Fibroblast of pulmonary artery (primary cell): ENCODE data around the gene NXNL2.

ENCODE experiments used
- DNase-seq: peaks from one replicate; pipeline ENCODE4 v3.0.0-alpha.2; 2010; ENCODE audit warnings: low read depth
- H3K4me3 ChIP-seq: replicated peaks from 2 replicates; pipeline ENCODE4 v1.5.1; 2011; ENCODE audit warnings: low read depth, mild to moderate bottlenecking, control low read depth, low read length, moderate library complexity
- TF ChIP-seq, protein P1 (sequence below): IDR thresholded peaks from 2 replicates; pipeline ENCODE4 v1.5.1; 2011; ENCODE audit warnings: mild to moderate bottlenecking, control low read depth, low read length, inconsistent platforms; ENCODE audit errors: missing control alignments

Gene NXNL2

DNA sequence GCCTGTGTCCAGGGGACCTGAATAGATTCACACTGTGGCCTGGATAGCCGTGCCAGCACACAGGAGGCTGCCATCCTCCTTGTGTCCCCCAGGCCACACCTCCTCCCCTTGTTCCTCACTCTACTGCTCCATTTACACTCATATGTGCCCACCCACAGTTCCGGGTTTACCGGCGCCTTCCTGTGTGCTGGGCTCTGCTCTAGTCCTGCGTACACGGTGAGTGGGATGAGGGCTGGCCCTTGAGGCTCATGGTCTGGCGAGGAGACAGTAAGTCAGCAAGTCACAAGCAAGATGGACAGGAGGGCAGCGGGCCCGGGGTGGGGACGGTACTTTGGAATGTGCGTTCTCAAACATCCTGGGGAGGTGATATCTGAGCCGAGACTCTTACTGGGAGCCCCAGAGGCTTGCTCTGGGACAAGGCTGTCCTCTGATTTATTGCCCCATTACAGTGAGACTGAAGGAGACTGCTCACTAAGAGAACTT, 32.4 kb upstream of the NXNL2 start:
- TF ChIP-seq, protein P1, sequence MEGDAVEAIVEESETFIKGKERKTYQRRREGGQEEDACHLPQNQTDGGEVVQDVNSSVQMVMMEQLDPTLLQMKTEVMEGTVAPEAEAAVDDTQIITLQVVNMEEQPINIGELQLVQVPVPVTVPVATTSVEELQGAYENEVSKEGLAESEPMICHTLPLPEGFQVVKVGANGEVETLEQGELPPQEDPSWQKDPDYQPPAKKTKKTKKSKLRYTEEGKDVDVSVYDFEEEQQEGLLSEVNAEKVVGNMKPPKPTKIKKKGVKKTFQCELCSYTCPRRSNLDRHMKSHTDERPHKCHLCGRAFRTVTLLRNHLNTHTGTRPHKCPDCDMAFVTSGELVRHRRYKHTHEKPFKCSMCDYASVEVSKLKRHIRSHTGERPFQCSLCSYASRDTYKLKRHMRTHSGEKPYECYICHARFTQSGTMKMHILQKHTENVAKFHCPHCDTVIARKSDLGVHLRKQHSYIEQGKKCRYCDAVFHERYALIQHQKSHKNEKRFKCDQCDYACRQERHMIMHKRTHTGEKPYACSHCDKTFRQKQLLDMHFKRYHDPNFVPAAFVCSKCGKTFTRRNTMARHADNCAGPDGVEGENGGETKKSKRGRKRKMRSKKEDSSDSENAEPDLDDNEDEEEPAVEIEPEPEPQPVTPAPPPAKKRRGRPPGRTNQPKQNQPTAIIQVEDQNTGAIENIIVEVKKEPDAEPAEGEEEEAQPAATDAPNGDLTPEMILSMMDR: no peak
- H3K4me3 ChIP-seq: no peak overlapping the region
- no peak for DNase-seq

GRCh38 chr9:88503081-88503844, 31.7 kb upstream of the NXNL2 start:
- no peak overlapping the region for H3K4me3 ChIP-seq
- TF ChIP-seq, protein P1: no peak
- no peak for DNase-seq

- DNase-seq: no peak
- H3K4me3 ChIP-seq: no peak overlapping the region
- TF ChIP-seq, protein P1: no peak
Measured at GRCh38 chr9:88503845-88504764, 30.9 kb upstream of the NXNL2 start.

DNA sequence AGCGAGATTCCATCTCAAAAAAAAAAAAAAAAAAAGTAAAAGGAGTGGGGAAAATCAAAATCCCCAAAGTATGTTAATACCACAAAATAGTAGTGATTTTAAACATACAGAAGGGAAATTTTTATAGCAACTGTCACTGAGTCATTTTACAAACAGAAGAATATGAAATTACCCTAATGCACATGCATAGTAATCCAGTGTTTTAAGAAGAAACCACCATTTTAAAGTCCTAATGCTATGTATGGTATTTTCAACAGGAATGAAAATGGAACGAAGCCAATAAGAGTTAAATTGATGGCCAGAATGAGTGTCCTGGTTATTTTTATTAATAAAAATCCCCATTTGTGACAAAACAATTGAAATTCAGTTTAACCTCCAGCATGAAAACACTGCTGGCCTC, 26.7 kb upstream of the NXNL2 start:
- no peak for DNase-seq
- TF ChIP-seq, protein P1: no peak

DNA sequence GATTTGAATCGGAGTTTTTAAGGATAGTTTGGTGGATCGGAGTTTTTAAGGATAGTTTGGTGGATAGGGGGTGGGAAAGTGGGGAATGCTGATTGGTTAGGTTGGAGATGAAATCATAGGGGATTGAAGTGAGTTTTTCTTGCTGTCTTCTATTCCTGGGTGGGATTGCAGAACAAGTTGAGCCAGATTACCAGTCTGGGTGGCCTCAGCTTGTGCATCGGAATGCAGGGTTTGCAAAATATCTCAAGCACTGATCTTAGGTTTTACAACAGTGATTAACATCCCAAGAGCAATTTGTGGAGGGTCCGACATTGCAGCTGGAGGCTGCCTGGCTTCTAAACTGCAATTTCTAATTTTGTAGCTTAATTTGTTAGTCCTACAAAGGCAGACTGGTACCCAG, 23.1 kb upstream of the NXNL2 start:
- H3K4me3 ChIP-seq: no peak overlapping the region
- DNase-seq: no peak
- TF ChIP-seq, protein P1: no peak

More for the DNA sequence above, 26.7 kb upstream of the NXNL2 start:
- H3K4me3 ChIP-seq: no peak overlapping the region

DNA sequence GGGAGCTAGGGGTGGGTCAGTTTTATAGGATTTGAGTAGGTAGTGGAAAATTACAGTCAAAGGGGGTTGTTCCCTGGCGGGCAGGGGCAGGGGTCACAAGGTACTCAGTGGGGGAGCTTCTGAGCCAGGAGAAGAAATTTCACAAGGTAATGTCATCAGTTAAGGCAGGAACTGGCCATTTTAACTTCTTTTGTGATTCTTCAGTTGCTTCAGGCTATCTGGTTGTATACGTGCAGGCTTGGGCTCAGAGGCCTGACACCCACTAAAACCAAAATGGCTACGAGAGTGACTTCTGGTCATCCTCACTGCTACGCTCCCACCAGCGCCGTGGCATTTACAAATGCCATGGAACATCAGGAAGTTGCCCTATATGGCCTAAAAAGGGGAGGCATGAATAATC, 20.7 kb upstream of the NXNL2 start:
- DNase-seq: no peak
- no peak overlapping the region for H3K4me3 ChIP-seq
- TF ChIP-seq, protein P1: no peak
